GM19023 (cell line): ENCODE data around the gene TMUB2.
A peak's percentile ranks its signal among the peaks of the same experiment; 100 is the strongest.

Experiments
- ATAC-seq: cut with Tn5 transposase; IDR thresholded peaks from one replicate; pipeline ENCODE4 v1.9.1; 2021; ENCODE audit warnings: mild to moderate bottlenecking, moderate library complexity; ENCODE audit not compliant: unreplicated experiment

TMUB2 gene

DNA sequence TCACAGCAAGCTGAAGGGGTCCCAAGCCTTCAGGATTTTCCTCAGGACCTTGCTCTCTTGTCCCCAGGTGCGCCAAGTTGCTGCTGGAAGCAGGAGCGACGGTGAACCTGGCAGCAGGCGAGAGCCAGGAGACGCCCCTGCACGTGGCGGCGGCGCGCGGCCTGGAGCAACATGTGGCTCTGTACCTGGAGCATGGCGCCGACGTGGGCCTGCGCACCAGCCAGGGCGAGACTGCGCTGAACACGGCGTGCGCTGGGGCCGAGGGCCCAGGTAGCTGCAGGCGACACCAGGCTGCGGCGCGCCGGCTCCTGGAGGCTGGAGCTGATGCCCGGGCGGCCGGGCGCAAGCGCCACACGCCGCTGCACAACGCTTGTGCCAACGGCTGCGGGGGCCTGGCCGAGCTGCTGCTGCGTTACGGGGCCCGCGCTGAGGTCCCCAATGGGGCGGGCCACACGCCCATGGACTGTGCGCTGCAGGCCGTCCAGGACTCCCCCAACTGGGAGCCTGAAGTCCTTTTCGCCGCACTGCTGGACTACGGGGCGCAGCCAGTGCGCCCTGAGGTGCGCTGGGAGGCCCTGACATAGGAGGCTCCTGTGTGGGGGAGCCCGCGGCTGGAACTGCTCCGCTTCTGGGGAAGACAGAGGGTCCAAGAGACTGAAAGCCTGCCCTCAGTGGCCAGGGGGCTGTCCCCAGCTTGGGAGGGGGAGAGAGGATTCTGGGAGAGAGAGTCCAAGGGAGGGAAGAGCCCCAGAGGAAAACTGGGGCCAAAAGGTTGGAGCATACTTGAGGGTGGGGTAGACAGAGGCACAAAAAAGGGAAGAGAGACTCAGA, 9.9 kb upstream of the TMUB2 start:
- ATAC-seq: no peak

DNA sequence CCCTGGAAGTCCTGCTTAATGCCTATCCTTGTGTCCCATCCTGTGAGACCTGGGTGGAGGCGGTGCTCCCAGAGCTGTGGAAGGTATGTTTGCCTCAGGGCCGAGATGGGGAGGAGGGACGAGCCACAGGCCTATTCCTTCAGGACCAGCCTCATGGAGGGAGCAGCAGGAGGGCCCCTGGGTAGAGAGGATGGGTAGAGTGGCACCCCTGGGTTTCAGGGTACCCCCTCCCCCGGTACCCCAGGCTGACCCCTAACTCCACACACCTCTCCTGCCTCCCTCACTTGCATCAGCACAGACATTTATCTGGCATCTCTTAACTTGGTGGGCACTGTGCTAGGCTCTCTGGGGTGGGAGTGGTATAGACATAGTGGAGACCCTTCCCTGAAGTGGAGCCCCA, 9.1 kb upstream of the TMUB2 start:
- no peak for ATAC-seq

DNA sequence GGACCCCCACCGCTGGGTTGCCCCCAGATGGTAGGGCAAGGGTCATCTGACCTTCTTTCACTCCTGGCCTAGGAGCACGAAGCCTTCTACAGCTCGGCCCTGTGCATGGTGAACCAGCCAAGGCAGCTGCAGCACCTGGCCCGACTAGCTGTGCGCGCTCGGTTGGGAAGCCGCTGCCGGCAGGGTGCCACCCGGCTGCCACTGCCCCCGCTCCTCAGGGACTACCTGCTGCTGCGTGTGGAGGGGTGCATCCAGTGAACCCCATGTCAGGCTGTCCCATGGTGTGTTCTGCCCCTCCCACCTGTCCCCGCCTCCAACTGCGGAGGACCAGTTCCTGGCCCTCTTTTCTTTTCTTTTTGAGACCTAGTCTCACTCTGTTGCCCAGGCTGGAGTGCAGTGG, 8.6 kb upstream of the TMUB2 start:
- ATAC-seq: no peak

DNA sequence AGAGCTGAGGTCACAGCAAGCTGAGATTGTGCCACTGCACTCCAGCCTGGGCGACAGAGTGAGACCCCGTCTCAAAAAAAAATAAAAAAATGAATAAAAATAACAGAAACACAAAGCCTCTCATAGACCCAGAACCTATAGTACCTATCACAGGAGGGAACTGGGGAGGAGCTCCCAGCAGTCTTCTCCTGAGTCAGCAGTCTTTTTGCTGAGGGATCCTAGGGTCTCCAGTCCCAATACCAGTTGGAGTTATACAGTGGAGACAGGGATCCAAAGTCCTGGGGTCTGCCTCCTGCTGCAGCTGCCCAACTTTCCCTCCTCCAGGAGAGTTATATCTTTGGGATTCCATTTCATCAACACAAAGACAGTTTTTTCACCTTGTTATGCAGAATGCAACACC, 3.7 kb upstream of the TMUB2 start:
- no peak for ATAC-seq

DNA sequence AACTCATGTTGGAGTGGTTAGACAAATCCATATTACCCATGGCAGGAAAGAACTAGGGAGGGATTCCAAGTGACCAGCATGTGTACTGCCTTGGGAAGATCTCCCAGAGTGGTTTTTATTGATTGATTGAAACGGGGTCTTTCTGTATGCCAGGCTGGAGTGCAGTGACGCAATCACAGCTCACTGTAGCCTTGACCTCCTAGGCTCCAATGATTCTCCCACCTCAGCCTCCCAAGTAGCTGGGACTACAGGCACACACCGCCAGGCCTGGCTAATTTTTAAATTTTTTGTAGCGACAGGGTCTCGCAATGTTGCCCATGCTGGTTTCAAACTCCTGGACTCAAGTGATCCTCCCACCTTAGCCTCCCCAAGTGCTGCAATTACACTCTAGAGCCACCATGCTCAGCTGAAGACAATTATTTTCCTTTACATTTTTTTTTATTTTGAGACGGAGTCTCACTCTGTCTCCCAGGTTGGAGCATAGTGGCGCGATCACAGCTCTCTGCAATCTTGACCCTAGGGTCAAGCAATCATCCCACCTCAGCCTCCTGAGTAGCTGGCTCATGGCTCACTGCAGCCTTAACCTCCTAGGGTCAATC, 2.5 kb upstream of the TMUB2 start:
- no peak for ATAC-seq

DNA sequence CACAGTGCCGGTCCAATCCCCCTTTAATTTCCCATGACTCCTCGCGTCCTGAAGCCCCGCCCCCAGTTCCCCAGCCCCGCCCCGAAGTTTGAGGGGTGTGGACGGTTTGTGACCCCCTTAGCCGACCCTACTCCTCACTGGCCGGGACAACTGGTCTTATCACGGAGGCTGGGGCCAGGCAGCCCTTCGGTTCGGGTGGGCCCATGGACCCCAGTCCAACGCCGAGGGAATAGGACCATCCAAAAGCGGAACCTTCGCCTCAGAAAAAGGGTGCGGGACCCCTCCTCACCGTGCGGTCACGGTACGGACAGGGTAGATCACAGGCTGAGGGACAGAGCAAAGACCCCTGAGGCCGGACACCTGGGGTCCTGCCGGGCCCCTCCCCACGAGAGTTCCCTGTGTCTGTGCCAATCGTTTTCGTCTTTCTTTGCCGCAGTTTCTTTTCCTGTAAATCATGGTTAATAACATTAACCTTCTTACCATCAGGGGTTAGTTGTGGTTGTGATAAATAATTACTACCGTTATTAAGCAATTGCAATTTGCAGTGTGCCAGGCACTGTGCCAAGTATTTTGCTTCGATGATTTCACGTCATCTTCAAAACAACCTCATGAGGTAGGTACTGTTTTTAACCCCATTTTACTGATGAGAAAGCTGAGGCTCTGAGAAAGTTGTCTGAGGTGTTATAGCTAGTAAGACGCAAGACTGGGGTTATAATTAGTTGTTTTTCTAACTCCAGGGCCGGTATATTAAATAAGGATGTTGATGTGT, 543 bp downstream of the TMUB2 start:
- ATAC-seq: peak; percentile 57

DNA sequence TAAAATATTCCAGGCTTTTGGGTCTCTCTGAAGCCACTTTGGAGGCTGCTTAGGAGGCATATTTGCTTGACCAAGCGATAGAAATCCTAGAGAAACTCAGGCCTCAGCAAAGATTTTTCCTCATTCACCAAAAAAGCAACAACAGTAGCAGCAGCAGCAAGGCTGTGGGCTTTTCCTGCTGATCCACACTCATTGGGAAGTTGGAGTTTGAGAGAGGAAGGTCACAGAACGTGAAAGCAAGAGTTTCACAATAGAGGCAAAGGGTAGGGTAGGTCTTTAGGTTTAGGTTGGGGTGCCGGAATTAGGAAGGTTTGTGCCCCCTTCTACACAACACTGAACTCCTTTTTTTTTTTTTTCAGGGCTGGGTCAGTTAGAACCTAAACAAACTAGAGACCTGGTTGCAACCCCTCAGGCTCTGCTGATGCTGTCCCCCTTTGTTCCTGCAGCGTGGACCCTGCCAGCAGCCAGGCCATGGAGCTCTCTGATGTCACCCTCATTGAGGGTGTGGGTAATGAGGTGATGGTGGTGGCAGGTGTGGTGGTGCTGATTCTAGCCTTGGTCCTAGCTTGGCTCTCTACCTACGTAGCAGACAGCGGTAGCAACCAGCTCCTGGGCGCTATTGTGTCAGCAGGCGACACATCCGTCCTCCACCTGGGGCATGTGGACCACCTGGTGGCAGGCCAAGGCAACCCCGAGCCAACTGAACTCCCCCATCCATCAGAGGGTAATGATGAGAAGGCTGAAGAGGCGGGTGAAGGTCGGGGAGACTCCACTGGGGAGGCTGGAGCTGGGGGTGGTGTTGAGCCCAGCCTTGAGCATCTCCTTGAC, 2.0 kb downstream of the TMUB2 start:
- ATAC-seq: no peak

DNA sequence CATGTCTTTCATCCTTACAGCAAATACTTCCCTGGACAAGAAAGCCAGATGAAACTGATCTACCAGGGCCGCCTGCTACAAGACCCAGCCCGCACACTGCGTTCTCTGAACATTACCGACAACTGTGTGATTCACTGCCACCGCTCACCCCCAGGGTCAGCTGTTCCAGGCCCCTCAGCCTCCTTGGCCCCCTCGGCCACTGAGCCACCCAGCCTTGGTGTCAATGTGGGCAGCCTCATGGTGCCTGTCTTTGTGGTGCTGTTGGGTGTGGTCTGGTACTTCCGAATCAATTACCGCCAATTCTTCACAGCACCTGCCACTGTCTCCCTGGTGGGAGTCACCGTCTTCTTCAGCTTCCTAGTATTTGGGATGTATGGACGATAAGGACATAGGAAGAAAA, 3.7 kb downstream of the TMUB2 start:
- no peak for ATAC-seq

DNA sequence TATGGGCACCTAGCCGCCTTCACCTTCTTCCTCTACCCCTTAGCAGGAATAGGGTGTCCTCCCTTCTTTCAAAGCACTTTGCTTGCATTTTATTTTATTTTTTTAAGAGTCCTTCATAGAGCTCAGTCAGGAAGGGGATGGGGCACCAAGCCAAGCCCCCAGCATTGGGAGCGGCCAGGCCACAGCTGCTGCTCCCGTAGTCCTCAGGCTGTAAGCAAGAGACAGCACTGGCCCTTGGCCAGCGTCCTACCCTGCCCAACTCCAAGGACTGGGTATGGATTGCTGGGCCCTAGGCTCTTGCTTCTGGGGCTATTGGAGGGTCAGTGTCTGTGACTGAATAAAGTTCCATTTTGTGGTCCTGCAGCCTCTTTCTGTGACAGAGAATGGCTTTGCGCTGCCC, 4.6 kb downstream of the TMUB2 start:
- ATAC-seq: no peak

DNA sequence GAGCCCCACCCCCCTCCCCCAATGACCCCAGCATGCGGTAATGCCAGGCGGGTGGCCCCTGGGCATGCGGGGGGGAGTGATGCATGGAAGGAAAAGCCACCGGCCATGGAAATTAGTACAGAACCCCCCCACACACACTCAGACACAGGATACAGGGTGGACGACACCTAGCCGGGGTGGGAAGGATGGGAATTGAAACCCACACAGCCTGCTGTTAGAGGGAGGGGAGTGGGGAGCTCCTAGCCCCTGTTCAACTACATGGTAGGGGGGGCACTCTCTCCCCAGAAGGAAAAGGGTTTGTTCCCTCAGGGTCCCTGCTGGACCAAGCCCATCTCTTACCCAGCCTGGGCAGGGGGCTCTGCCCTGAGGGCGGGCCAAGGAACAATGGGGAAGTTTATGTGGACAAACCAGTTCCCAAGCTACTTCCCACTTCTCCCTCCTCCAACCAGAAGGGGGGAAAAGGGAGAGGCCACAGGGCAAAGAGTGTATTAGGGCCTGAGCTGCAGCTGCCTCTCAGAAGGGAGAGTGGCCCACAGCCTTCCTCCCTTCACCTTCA, 5.2 kb downstream of the TMUB2 start:
- ATAC-seq: no peak

DNA sequence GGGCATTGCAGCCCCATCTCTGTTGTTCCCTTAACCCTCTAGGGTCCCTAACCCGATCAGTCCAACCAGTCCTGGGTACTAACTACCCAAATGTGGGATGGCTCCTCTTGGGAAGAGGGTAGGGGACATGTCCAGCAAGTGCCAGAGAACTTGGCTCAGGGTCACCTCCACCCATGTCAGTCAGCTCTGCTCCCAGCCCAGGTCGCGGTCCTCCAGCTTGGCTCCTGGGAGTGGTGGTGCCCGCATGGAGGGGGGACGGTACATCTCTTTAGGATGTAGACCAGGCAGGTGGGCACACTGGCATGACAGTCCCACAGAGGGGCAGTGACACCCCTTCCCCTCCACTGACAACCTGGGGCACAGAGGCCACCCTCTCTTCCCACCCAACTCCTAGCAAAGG, 6.0 kb downstream of the TMUB2 start:
- ATAC-seq: no peak

DNA sequence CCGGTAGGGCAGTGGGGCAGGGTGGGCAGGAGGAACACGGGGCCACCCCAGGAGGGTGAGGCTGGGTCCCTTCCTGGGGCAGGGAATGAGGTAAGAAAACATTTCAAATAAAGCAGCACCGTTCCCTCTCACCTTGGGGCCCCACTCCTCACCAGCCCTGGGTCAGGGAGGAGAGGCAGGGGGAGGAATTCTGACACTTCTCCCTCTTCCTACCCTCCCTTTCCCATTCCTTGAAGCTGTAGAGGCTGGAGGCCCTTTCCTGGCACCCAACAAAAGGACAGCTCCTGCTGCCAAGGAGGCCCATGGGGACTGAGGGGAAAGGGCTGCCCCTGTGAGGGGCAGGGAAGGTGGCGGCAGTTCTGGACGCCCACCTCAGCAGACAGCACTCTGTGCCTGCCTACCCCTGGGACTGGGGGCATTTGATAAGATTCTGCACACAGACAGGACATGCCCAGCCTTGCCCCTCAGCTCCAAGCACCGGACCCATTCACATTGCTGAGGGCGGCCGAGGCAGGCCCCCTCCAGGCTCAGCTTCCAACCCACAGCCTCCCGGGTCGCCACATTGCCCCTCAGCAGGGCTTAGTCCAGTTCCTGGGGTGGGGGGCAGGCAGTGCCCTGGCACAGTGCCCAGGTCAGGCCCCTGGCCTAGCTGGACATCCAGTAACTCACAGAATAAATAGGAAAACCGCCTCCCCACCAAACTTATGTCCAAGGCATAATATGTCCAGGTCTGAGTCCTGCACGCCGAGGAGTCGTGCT, 6.7 kb downstream of the TMUB2 start:
- no peak for ATAC-seq

DNA sequence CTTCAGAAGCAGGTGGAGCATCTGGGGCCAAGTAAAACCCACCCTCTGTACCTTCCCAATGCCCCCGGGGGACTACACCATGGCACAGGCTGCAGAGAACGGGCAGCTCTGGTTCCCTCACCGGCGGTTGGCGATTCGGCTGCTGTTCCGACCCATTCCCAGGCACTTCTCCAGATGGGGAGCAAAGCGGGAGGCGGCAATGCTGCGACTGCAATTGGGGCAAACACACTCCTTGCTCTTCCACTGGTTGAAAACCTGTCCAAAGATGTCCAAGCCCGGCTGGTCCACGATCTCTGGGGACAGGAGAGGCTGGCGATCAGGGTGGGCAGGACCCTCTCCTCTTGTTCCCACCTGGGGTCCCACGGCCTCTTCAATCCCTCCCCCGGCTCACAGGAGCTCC, 10.3 kb downstream of the TMUB2 start:
- ATAC-seq: no peak

DNA sequence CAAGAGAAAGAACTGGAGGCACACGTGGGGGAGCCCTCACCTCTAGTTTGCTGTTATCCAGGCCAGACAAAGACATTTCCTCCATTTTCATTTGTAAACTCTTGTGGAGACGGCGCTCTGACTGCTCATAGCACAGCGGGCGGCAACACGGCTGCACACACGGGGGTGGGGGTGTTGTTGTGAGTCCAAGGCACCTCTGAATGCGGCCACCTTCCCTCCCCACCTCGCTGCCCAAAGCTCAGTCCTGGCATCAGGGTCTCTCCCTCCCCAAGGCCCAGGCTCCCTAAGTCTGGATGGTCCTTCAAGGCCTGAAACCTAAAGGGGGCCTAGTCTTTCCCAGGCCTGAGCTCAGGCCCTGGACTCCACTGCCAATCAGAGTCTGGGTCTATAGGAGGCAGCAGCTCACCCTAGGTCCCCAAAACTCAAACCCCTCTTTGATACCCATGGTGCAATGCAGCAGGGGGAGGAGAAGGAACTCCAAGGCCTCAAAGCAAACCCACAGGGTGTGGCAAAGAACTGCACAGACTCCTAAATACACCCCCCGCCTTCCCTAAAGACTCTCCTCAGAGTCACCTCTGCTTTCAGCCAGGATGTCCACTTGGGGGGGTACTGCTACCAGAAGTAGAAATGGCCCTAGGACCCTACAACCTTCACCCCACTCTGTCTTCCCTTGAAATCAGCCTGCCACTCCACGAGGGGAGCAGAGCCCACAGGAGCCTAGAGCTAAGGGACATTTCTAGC, 11.4 kb downstream of the TMUB2 start:
- ATAC-seq: no peak

DNA sequence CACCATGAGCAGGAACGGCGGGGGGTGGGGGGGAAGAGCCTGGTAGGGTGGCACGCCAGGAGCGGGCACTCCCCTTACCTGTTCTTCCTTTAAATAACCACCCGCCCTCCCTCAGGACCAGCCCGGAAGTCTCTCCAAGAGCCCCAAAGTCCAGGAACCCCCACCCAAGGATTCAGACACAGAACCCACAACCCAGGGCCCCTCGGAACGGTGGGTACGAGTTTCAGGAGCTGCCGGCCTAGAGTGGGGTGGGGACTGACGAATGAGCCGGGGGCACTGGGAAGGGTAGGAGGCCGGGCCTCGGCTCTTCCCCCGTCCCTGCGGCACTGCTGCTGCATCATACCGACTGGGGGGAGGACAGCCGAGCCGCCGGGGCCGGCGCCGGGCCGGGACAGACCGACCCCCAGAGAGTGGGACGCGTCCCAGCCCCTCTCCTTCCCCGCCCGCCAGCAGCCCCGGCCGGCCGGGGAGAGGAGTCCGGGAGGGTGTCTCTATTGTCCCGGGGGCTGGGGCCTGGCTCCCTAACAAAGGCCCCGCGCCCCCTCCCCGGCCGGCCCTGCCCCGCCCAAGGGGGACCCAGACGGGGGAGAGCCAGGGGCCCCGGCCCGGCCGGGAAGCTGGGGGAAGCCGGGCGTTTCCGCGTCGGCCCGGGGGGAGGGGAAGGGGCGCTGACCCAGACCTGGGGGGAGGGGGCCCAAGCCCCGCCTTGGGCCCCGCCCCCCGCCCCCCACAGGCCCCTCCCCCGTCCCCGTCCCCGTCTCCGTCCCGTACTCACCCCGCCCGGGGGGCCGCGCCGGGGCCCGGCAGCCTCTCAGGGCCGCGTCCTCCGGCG, 12.2 kb downstream of the TMUB2 start:
- peak; percentile 27 for ATAC-seq

DNA sequence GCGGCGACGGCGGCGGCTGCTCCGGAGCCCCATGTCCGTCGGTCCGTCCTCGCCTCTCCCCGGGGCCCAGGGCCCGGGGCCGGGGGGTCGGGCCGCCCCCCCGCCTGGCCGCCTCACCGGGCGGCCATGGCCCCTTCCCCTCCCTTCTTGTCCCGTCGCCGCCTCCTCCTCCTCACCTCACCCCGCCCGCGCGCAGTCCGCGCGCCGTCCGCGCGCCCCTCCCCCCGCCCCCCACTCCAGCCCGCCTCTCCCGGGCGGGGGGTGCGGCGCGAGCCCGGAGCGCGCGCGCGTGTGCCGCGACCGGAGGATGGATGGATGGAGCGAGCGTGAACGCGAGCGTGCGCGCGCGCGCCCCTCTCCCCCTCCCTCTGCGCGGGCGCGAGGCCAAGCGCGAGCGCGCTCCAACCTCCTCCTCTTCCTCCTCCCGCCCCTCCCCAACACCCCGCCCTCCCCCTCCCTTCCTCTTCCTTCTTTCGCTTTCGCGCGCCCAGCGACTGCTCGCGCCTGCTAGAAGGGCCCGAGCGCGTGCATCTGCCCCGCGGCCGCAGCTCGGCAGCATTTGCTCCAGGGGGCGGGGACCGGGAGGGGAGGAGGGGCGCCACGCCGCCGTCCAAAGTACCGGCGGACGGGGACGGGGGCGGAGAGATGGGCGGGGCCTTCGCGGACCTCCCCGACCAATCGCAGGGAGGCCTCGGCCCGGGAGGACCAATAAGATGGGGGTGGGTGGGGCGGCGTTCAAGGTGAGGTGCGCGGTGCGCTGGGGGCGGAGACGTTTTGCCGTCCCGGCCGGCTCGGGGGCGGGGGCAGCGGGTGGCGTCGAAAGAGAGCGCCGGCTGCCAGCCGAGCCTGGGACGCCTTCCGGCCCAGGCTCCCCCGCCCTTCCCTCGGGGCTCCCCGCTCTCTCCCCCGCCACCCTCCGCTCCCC, 13.0 kb downstream of the TMUB2 start, which contains the start of gene ATXN7L3:
Gene ATXN7L3 (minus strand): TSS at position 332 of the 925 bp plus-strand sequence. CDS start 1,814 bp downstream, outside the sequence.
- peak; percentile 61 for ATAC-seq

DNA sequence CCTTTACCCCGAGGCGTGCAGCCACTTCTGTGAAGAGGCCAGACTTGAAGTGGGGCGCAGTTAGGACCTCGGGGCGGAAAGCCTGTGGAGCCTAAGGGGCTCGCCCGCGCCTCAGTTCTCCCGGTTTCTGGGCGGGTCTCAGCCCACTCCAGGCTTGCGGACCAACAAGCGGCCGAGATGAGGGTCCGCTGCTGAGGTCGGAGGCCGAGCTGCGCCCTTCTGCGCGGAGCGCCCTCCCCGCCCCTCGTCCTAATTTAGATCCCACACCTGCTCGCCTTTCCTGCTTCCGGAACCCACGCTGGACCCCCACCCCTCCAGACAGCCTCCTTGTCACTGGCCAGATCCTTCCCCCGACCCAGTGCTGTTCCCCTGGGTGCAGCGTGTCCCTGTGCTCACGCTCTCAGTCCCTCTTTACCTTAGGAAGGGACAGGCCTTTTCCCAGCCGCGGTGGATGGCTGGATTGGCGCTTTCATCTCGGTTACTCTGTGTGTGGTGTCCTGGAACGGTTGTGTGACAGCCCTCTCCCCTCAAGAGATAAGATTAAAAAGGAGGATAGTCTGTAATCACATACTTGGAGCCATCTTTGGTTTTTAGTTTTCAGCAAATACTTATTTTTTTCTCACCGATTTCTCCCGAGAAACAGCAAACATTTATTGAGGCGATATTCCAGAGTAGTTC, 13.8 kb downstream of the TMUB2 start:
- ATAC-seq: peak; percentile 11
